GM23248 (cell line): ENCODE measurements around the gene SEMA3D. TPM values are rescaled to one million over a fixed set of nuclear protein-coding genes. Genes with fewer than 3 reads are reported as not detected.
"Not testable (repeated sequence)": the region's sequence is repeated elsewhere in the genome, so short reads cannot be mapped to it uniquely, and the experiment has no call there.

Experiments used
- DNase-seq: peaks from one replicate; pipeline ENCODE4 v3.0.0-alpha.2; 2015
- H2AFZ ChIP-seq: fragments of 200-600 bp; sonication (generic); 2 replicates; pipeline ENCODE4 v1.6.1; 2016; ENCODE audit warnings: antibody characterized with exemption
- H3F3A ChIP-seq: fragments of 200-600 bp; sonication (generic); 2 replicates; pipeline ENCODE4 v1.6.1; 2016; ENCODE audit warnings: mild to moderate bottlenecking, antibody characterized with exemption, mixed run types; ENCODE audit not compliant: insufficient read depth
- H3K27ac ChIP-seq: fragments of 200-600 bp; sonication (generic); 2 replicates; pipeline ENCODE4 v1.5.1; 2016; ENCODE audit warnings: mild to moderate bottlenecking
- H3K27me3 ChIP-seq: fragments of 200-600 bp; sonication (generic); replicated peaks from 2 replicates; pipeline ENCODE4 v1.6.1; 2016; ENCODE audit warnings: mild to moderate bottlenecking; ENCODE audit not compliant: insufficient read depth
- H3K36me3 ChIP-seq: fragments of 200-600 bp; sonication (generic); 2 replicates; pipeline ENCODE4 v1.6.1; 2016; ENCODE audit warnings: low read depth, mild to moderate bottlenecking
- H3K4me1 ChIP-seq: fragments of 200-600 bp; sonication (generic); 2 replicates; pipeline ENCODE4 v1.6.1; 2016; ENCODE audit warnings: mild to moderate bottlenecking; ENCODE audit not compliant: insufficient read depth
- H3K4me2 ChIP-seq: fragments of 200-600 bp; sonication (generic); one replicate; pipeline ENCODE4 v1.6.1; 2016; ENCODE audit warnings: mild to moderate bottlenecking; ENCODE audit not compliant: unreplicated experiment
- H3K4me3 ChIP-seq: fragments of 200-600 bp; sonication (generic); 2 replicates; pipeline ENCODE4 v1.5.1; 2016; ENCODE audit warnings: mild to moderate bottlenecking
- H3K79me2 ChIP-seq: fragments of 200-600 bp; sonication (generic); 2 replicates; pipeline ENCODE4 v1.6.1; 2016; ENCODE audit warnings: mild to moderate bottlenecking; ENCODE audit not compliant: insufficient read depth
- H3K9ac ChIP-seq: fragments of 200-600 bp; sonication (generic); 2 replicates; pipeline ENCODE4 v1.6.1; 2016; ENCODE audit warnings: mild to moderate bottlenecking
- H3K9me2 ChIP-seq: fragments of 200-600 bp; sonication (generic); 2 replicates; pipeline ENCODE4 v1.6.1; 2016; ENCODE audit warnings: mixed run types, mild to moderate bottlenecking, moderate library complexity; ENCODE audit not compliant: insufficient read depth
- H3K9me3 ChIP-seq: fragments of 200-600 bp; sonication (generic); one replicate; pipeline ENCODE4 v1.6.1; 2017; ENCODE audit warnings: low read depth
- H4K20me1 ChIP-seq: fragments of 200-600 bp; sonication (generic); 2 replicates; pipeline ENCODE4 v1.6.0; 2016; ENCODE audit not compliant: insufficient read depth
- EZH2 ChIP-seq: fragments of 200-600 bp; sonication (generic); IDR thresholded peaks from 2 replicates; pipeline ENCODE4 v1.6.1; 2018; ENCODE audit warnings: antibody characterized with exemption, mild to moderate bottlenecking; ENCODE audit not compliant: insufficient read depth, poor library complexity, severe bottlenecking
- EZH2phosphoT487 ChIP-seq: fragments of 200-600 bp; sonication (generic); IDR thresholded peaks from 2 replicates; pipeline ENCODE4 v1.6.1; 2018; ENCODE audit warnings: antibody characterized with exemption, moderate library complexity, mild to moderate bottlenecking, low read depth; ENCODE audit not compliant: insufficient read depth
- WGBS, 2 experiments: methylation state at CpG; one replicate each; pipeline ENCODE4 v1.1.6; 2015 to 2017; ENCODE audit warnings: low lambda C conversion rate in 2 of 2, low coverage in 1 of 2; ENCODE audit errors: missing lambda C conversion rate in 2 of 2; 5-methylcytosine and 5-hydroxymethylcytosine counted together
- in situ Hi-C: fragments of 300-500 bp; cut with MboI; formaldehyde crosslinking; loops from 2 replicates; pipeline ENCODE4 v1.15.0; 2020
- polyA plus RNA-seq: library from polyadenylated mRNA; unstranded; fragments of >200 nt; fragmentation: Nextera tagmentation; extraction: Ambion mirVana; gene quantifications from 2 replicates; pipeline ENCODE4 v1.2.1, GENCODE V29; 2016
- total RNA-seq: library from RNA; depleted of rRNA; stranded (reverse); fragments of >200 nt; shearing (Covaris generic); gene quantifications from 2 replicates; pipeline ENCODE4 v1.2.3, GENCODE V29; 2014

The SEMA3D gene
- total and polyA plus RNA-seq, 2 experiments from 2014 or later, result 4.0 to 6.6 TPM

DNA sequence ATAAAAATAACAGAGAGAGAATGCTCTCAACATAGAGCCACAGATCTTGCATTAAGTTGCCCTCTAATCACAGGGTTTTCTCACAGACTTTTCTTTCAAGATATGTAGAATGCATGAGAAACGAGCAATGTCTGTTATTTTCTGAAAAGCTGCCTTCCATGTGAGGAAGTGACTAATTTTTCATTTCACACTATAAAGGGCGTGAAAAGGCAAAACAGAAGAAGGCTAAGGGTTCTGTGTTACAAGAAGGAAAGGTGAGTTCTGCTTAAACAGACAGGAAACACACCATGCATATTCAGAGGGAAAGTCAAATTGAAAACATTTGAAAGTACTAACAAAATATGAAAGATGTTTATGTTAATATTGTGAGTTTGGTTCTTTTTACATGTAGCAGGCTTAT lies 189.2 kb downstream of the SEMA3D start:
- WGBS, 2 experiments, result 64 to 66% methylated on average over 2 of the region's 2 CpGs
- peak overlapping the region; percentile 25; the same call in 1 of the 2 replicates for H2AFZ ChIP-seq

DNA sequence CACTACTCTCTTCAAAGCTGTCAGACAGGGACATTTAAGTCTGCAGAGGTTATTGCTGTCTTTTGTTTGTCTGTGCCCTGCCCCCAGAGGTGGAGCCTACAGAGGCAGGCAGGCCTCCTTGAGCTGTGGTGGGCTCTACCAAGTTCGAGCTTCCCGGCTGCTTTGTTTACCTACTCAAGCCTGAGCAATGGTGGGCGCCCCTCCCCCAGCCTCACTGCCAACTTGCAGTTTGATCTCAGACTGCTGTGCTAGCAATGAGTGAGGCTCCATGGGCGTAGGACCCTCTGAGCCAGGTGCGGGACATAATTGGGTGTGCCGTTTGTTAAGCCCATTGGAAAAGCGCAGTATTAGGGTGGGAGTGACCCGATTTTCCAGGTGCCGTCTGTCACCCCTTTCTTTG lies 193.9 kb downstream of the SEMA3D start:
- H3K9me2 ChIP-seq, H3F3A ChIP-seq, H3K9me3 ChIP-seq, H3K36me3 ChIP-seq, H3K4me2 ChIP-seq, DNase-seq, H2AFZ ChIP-seq, H3K79me2 ChIP-seq, H4K20me1 ChIP-seq, in situ Hi-C loops, H3K9ac ChIP-seq, H3K4me1 ChIP-seq, H3K27ac ChIP-seq, H3K27me3 ChIP-seq, H3K4me3 ChIP-seq: not testable (repeated sequence)
- 84 to 85% methylated on average over 9 of the region's 9 CpGs for WGBS, 2 experiments

More for the DNA sequence above, 189.2 kb downstream of the SEMA3D start:
- Histone ChIP-seq H3K9me2 (no peaks in the 10 kb centered on the region), H3K9ac (no peak overlapping the region), H3K4me2 (no peak overlapping the region), H3F3A (no peaks in the 10 kb centered on the region), H3K4me3 (no peak overlapping the region), H3K36me3 (no peaks in the 10 kb centered on the region), H3K9me3 (no peaks in the 10 kb centered on the region), H4K20me1 (no peaks in the 10 kb centered on the region), H3K4me1 (no peaks in the 10 kb centered on the region), H3K79me2 (no peaks in the 10 kb centered on the region), H3K27ac (no peak overlapping the region), H3K27me3 (no peaks in the 10 kb centered on the region)
- no peak for DNase-seq
- in situ Hi-C loops, result no loop called here
- TF ChIP-seq EZH2, result no peak
- TF ChIP-seq EZH2phosphoT487, result no peak

- no peak for DNase-seq
- no peak overlapping the region for H3K4me2 ChIP-seq
- 33 to 38% methylated on average over 2 of the region's 2 CpGs for WGBS, 2 experiments
Observed at GRCh38 chr7:84985073-84985784, 201.6 kb downstream of the SEMA3D start.

GRCh38 chr7:84982199-84982598 lies 204.7 kb downstream of the SEMA3D start:
- H3K9ac ChIP-seq, result no peak overlapping the region
- no peaks in the 10 kb centered on the region for H3K79me2 ChIP-seq
- no peaks in the 10 kb centered on the region for H3K36me3 ChIP-seq
- no peaks in the 10 kb centered on the region for H3F3A ChIP-seq
- peaks cover 19% of the 10 kb centered on the region for H3K4me1 ChIP-seq
- no peaks in the 10 kb centered on the region for H3K27me3 ChIP-seq
- H3K4me2 ChIP-seq, result peak overlapping the region; percentile 54
- H3K9me2 ChIP-seq, result no peaks in the 10 kb centered on the region; the same call in 1 of the 2 replicates
- DNase-seq, result peak; percentile 38
- H3K27ac ChIP-seq, result no peak overlapping the region
- 0 out of 2 replicates have a peak overlapping the region, but pooled peaks have one; percentile 41 for H2AFZ ChIP-seq
- no peak overlapping the region for H3K4me3 ChIP-seq
- TF ChIP-seq EZH2phosphoT487, result no peak
- TF ChIP-seq EZH2, result no peak
- in situ Hi-C loops, result no loop called here
- H4K20me1 ChIP-seq, result no peaks in the 10 kb centered on the region
- H3K9me3 ChIP-seq, result no peaks in the 10 kb centered on the region

More at GRCh38 chr7:84985073-84985784, 201.6 kb downstream of the SEMA3D start:
- H2AFZ ChIP-seq, result peak overlapping the region; percentile 51
- H3K9me2 ChIP-seq, result no peaks in the 10 kb centered on the region; the same call in 1 of the 2 replicates
- TF ChIP-seq EZH2phosphoT487 (no peak), EZH2 (no peak)
- no peaks in the 10 kb centered on the region for H3K9me3 ChIP-seq
- H3K4me1 ChIP-seq, result peaks cover 19% of the 10 kb centered on the region
- H4K20me1 ChIP-seq, result no peaks in the 10 kb centered on the region
- no peaks in the 10 kb centered on the region for H3K79me2 ChIP-seq
- H3K9ac ChIP-seq, result no peak overlapping the region
- no peaks in the 10 kb centered on the region for H3F3A ChIP-seq
- no peak overlapping the region for H3K4me3 ChIP-seq
- H3K27ac ChIP-seq, result no peak overlapping the region
- H3K36me3 ChIP-seq, result no peaks in the 10 kb centered on the region
- H3K27me3 ChIP-seq, result no peaks in the 10 kb centered on the region
- in situ Hi-C loops, result no loop called here
